GM18951 (cell line): ENCODE measurements around the gene FBL.
"Not testable (repeated sequence)": the region's sequence is repeated elsewhere in the genome, so short reads cannot be mapped to it uniquely, and the experiment has no call there.

Experiments used
- POLR2A ChIP-seq: IDR thresholded peaks from 4 replicates; pipeline ENCODE4 v1.6.1; 2011; ENCODE audit warnings: mild to moderate bottlenecking; ENCODE audit not compliant: insufficient read length, insufficient read depth; ENCODE audit errors: extremely low read depth
- in situ Hi-C: fragments of 300-500 bp; cut with MboI; formaldehyde crosslinking; loops from one replicate; pipeline ENCODE4 v1.12.0; 2022; ENCODE audit warnings: low sequenced_read_pairs, mixed read lengths, inconsistent platforms; ENCODE audit not compliant: unreplicated experiment

The FBL gene

GRCh38 chr19:39814595-39814994 is 31.6 kb downstream of the FBL start:
- TF ChIP-seq POLR2A: no peak
- in situ Hi-C loops: no loop called here

DNA sequence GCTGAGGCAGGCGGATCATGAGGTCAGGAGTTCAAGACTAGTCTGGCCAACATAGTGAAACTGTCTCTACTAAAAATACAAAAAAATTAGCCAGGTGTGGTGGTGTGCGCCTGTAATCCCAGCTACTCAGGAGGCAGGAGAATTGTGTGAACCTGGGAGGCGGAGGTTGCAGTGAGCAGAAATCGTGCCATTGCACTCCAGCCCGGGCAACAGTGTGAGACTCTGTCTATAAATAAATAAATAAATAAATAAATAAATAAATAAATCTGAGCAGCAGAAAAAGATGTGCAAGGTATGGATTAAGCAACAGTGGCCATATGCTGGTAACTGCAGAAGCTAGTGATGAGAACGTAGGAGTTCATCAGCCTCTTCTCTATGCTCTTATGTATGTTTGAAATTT is 32.1 kb downstream of the FBL start:
- in situ Hi-C loops: not testable (repeated sequence)

DNA sequence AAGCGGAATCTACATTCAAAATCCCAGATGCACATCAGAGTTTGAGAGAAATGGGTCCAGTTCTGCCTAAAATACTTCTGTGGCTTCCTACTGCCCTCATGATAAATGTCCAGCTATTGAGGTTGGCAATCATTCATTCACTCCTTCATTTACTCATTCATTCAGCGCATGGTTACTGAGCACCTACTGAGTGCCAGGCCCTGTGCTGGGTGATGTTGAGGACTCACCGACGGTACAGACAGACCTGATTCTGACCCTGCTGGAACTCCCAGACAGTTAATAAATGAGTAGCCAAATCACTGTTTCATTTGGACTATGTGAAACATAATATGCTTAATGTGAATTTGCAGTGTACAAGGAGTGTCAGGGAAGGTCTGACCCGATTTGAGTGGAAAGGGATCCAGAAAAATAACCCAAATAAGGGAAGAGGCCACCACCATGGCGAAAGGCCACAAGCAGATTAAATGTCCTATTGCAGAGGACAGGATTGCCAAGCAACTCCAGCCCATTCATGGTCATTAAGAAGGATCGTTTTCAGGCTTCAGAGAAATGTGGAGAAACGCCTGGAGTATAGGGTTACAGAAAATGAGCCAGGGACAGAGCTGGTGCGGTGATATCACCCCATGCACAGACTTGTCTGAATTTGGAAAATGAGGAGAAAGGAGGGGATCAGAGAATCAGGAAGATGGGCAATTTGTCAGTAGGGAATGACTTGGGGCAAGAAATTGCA is 32.8 kb downstream of the FBL start:
- in situ Hi-C loops: no loop called here
- no peak for TF ChIP-seq POLR2A

DNA sequence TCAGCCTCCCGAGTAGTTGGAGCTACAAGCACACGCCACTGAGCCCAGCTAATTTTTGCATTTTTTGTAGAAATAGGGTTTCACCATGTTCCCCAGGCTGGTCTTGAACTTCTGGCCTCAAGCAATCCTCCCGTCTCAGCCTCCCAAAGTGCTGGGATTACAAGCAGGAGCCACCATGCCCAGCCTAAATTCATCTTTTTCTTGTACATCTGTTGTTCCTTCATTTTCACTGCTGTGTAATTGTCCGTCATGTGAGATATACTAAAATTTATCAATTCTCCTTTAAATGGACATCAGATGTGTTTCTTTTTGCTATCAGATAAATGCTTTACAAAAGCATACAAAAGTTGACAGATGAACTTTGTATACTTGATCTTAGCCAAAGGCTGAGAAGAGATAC is 35.1 kb downstream of the FBL start:
- no peak for TF ChIP-seq POLR2A
- in situ Hi-C loops: no loop called here

GRCh38 chr19:39810424-39810823 is 35.8 kb downstream of the FBL start:
- TF ChIP-seq POLR2A: no peak
- in situ Hi-C loops: no loop called here

DNA sequence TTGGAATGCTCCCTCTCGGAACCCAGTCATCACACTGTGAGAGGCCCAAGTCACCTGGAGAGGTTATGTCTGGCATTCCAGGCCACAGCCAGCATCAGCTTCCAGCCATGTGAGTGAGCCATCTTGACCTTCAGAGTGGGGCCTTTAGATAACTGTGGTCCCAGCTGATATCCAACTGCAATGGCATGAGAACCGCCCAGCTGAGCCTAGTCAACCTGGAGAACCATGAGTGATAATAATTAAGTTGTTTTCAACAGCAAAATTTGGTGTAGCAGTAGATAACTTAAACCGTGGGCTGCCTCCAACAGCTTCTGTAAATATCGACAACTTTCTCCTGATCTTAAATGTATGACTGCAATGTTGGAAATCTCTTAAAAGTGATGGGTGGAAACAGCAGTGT is 36.8 kb downstream of the FBL start:
- no peak for TF ChIP-seq POLR2A
- in situ Hi-C loops: no loop called here

- in situ Hi-C loops: not testable (repeated sequence)
Observed at GRCh38 chr19:39808688-39809087, 37.5 kb downstream of the FBL start.

- in situ Hi-C loops: no loop called here
Observed at GRCh38 chr19:39807846-39808364, 38.3 kb downstream of the FBL start.

GRCh38 chr19:39805104-39805503 is 41.1 kb downstream of the FBL start:
- in situ Hi-C loops: no loop called here
- TF ChIP-seq POLR2A: no peak

More at GRCh38 chr19:39807846-39808364, 38.3 kb downstream of the FBL start:
- TF ChIP-seq POLR2A: no peak

DNA sequence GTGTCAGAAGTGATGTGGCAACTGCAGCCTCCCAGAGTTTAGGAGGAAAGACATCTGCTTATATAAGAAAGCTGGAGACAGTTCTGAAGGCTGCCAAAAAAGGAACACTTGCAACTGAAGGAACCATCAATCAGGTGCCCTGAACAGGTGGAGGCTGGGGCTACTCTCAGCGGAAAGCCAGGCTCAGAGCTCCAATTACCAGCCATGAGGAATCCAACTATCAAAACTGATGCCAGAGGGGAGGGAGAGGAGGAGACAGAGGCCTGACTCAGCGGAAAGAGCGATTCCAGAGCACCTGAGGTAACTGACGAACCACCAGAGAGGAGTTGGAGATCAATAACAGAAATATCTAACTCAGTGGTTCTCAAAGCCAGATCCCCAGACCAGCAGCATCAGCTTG is 43.2 kb downstream of the FBL start:
- in situ Hi-C loops: no loop called here
- TF ChIP-seq POLR2A: no peak

DNA sequence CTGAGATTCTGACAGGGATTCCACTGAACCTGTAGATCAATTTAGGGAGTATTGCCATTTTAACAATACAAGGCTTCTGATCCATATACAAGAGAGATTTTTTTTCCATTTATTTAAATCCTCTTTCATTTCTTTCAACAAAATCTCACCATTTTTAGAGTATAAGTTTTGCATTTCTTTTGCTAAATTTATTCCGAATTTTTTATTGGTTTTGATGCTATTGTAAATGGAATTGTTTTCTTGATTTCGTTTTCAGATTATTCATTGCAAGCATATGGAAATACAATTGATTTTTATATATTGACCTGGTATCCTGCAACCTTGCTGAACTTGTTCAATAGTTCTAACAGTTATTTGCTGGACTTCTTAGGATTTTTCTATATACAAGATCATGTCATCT is 49.1 kb downstream of the FBL start:
- in situ Hi-C loops: no loop called here
- no peak for TF ChIP-seq POLR2A

GRCh38 chr19:39796000-39796498 is 50.1 kb downstream of the FBL start:
- no peak for TF ChIP-seq POLR2A
- in situ Hi-C loops: no loop called here

DNA sequence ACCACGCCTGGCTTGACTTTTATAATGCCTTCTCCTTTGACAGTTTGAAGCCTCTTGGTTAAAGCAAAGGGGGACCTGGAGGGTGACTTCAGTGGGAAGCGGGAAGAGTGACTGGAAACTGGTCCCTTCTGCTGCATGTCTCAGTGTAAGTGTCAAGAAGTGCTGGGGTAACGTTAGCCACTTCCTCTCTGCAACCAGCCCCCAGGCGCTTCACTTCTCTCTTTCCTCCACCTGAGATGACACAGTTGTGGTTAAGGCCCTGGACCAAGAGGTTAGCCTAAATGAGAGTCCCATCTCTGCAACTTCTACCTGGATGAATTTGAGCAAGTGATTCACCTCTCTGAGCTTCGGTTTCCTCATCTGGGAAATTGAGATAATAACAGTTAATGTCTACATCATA is 51.2 kb downstream of the FBL start:
- in situ Hi-C loops: no loop called here
- no peak for TF ChIP-seq POLR2A

GRCh38 chr19:39792999-39793546 is 53.1 kb downstream of the FBL start:
- TF ChIP-seq POLR2A: no peak
- in situ Hi-C loops: no loop called here
